Right atrium auricular region (tissue), 2 donors: ENCODE measurements around the gene WDR17. TPM values are rescaled to one million over a fixed set of nuclear protein-coding genes. Genes with fewer than 3 reads are reported as not detected.

Source experiments
- DNase-seq: peaks from one replicate; pipeline ENCODE4 v3.0.0-alpha.2; 2019; ENCODE audit warnings: low spot score
- H3K27ac ChIP-seq, 2 donors: fragments of 200-600 bp; sonication (generic); 1 replicate in 1 of 2; 2 replicates in 1 of 2; pipeline ENCODE4 v1.5.1; 2016 to 2019
- H3K27me3 ChIP-seq, 2 donors: fragments of 200-600 bp; sonication (generic); one replicate each; pipeline versions ENCODE4 v1.5.1 to v1.6.0; 2017 to 2019
- H3K36me3 ChIP-seq: fragments of 200-600 bp; sonication (generic); one replicate; pipeline ENCODE4 v1.5.1; 2016
- H3K4me1 ChIP-seq, 2 donors: fragments of 200-600 bp; sonication (generic); one replicate each; pipeline versions ENCODE4 v1.5.1 to v1.6.0; 2017 to 2019
- H3K4me3 ChIP-seq, 2 donors: fragments of 200-600 bp; sonication (generic); 1 replicate in 1 of 2; 2 replicates in 1 of 2; pipeline ENCODE4 v1.5.1; 2017 to 2019; ENCODE audit warnings: mild to moderate bottlenecking in 1 of 2, moderate library complexity in 1 of 2
- H3K9me3 ChIP-seq, 2 donors: fragments of 200-600 bp; sonication (generic); one replicate each; pipeline ENCODE4 v1.5.1; 2019
- CTCF ChIP-seq, 2 donors: fragments of 200-600 bp; sonication (generic); IDR thresholded peaks; one replicate each; pipeline ENCODE4 v1.5.1; 2019; ENCODE audit warnings: antibody characterized with exemption in 2 of 2
- total RNA-seq, 2 donors: library from RNA; depleted of rRNA; stranded (reverse); fragments of >200 nt; gene quantifications; one replicate each; pipeline ENCODE4 v1.1.0, GENCODE V29; 2016

Gene WDR17
- total RNA-seq, 2 donors from 2014 or later: 0.63 to 1.2 TPM

GRCh38 chr4:176063718-176064117 lies 1.9 kb upstream of the WDR17 start:
- Histone ChIP-seq H3K27ac (no peak overlapping the region), H3K27me3 (no peaks in the 10 kb centered on the region), H3K4me1 (no peaks in the 10 kb centered on the region), H3K9me3 (no peaks in the 10 kb centered on the region), H3K4me3 (no peak overlapping the region), H3K36me3 (no peaks in the 10 kb centered on the region)
- DNase-seq: no peak
- TF ChIP-seq CTCF (IDR thresholded peaks at IDR 0.05): no peak

- Histone ChIP-seq H3K36me3 (no peaks in the 10 kb centered on the region), H3K27me3 (no peaks in the 10 kb centered on the region), H3K9me3 (no peaks in the 10 kb centered on the region), H3K27ac (no peak overlapping the region), H3K4me1 (no peaks in the 10 kb centered on the region), H3K4me3 (no peak overlapping the region)
- no peak for TF ChIP-seq CTCF (IDR thresholded peaks at IDR 0.05)
- no peak for DNase-seq
Measured at GRCh38 chr4:176064539-176064938, 1.1 kb upstream of the WDR17 start.

- no peaks in the 10 kb centered on the region for H3K4me1 ChIP-seq
- TF ChIP-seq CTCF (IDR thresholded peaks at IDR 0.05): no peak
Measured at GRCh38 chr4:176066757-176067156, 1.1 kb downstream of the WDR17 start.

GRCh38 chr4:176077561-176077960 lies 11.9 kb downstream of the WDR17 start:
- no peak for TF ChIP-seq CTCF (IDR thresholded peaks at IDR 0.05)
- no peaks in the 10 kb centered on the region for H3K4me1 ChIP-seq
- DNase-seq: no peak

More at GRCh38 chr4:176066757-176067156, 1.1 kb downstream of the WDR17 start:
- H3K27ac ChIP-seq: no peak overlapping the region
- H3K36me3 ChIP-seq: no peaks in the 10 kb centered on the region
- DNase-seq: no peak
- H3K27me3 ChIP-seq: no peaks in the 10 kb centered on the region
- H3K9me3 ChIP-seq: no peaks in the 10 kb centered on the region
- peak overlapping the region; percentile 43 to 52 for H3K4me3 ChIP-seq

GRCh38 chr4:176084769-176085168 lies 19.1 kb downstream of the WDR17 start:
- Histone ChIP-seq H3K4me1 (no peaks in the 10 kb centered on the region), H3K27ac (no peak overlapping the region), H3K4me3 (no peak overlapping the region), H3K9me3 (no peaks in the 10 kb centered on the region), H3K36me3 (no peaks in the 10 kb centered on the region), H3K27me3 (no peaks in the 10 kb centered on the region)
- DNase-seq: no peak
- TF ChIP-seq CTCF (IDR thresholded peaks at IDR 0.05): no peak

More at GRCh38 chr4:176077561-176077960, 11.9 kb downstream of the WDR17 start:
- H3K36me3 ChIP-seq: no peaks in the 10 kb centered on the region
- no peak overlapping the region for H3K4me3 ChIP-seq
- H3K9me3 ChIP-seq: no peaks in the 10 kb centered on the region
- no peaks in the 10 kb centered on the region for H3K27me3 ChIP-seq
- H3K27ac ChIP-seq: no peak overlapping the region

GRCh38 chr4:176090115-176090514 lies 24.5 kb downstream of the WDR17 start:
- no peaks in the 10 kb centered on the region for H3K27me3 ChIP-seq
- H3K4me3 ChIP-seq: no peak overlapping the region
- no peak for TF ChIP-seq CTCF (IDR thresholded peaks at IDR 0.05)
- no peaks in the 10 kb centered on the region for H3K9me3 ChIP-seq
- no peak overlapping the region for H3K27ac ChIP-seq
- no peaks in the 10 kb centered on the region for H3K4me1 ChIP-seq
- H3K36me3 ChIP-seq: no peaks in the 10 kb centered on the region
- DNase-seq: no peak
